Caco-2 (cell line): Measurements from ENCODE around the gene FOXE1. TPM values are rescaled to one million over a fixed set of nuclear protein-coding genes. Genes with fewer than 3 reads are reported as not detected.

Source experiments
- BruUV-seq: library from RNA; stranded (reverse); fragments of 400-500 nt; replicated peaks from 2 replicates; lab custom pipeline; 2021; lab: Mats Ljungman, UMichigan
- CTCF ChIA-PET: fragments of 300-600 bp; sonication (Branson Sonifier 250); formaldehyde crosslinking; loops from one replicate; lab custom pipeline; 2022; ENCODE audit warnings: antibody characterized with exemption; lab: Charles Lee
- POLR2A ChIA-PET: fragments of 300-600 bp; sonication (Branson Sonifier 250); formaldehyde crosslinking; loops from one replicate; lab custom pipeline; 2022; ENCODE audit warnings: antibody characterized with exemption; lab: Charles Lee
- DNase-seq, 2 experiments: peaks; one replicate each; pipeline versions ENCODE4 v3.0.0 to v3.0.0-alpha.2; 2020 to 2022
- H3K27me3 ChIP-seq: replicated peaks from 2 replicates; pipeline ENCODE4 v1.6.0; 2011; ENCODE audit warnings: low read length; ENCODE audit not compliant: control insufficient read depth, insufficient read depth
- H3K36me3 ChIP-seq: 2 replicates; pipeline ENCODE4 v1.5.1; 2011; ENCODE audit warnings: low read length; ENCODE audit not compliant: control insufficient read depth, insufficient read depth
- H3K4me1 ChIP-seq: fragments of 250-450 bp; sonication (Bioruptor Pico); 2 replicates; pipeline ENCODE4 v1.5.1; 2020; ENCODE audit warnings: mild to moderate bottlenecking
- H3K4me3 ChIP-seq: 2 replicates; pipeline ENCODE4 v1.5.1; 2011; ENCODE audit warnings: low read depth, mild to moderate bottlenecking, control low read depth, low read length
- H3K9me3 ChIP-seq: fragments of 250-450 bp; sonication (Bioruptor Pico); 2 replicates; pipeline ENCODE4 v1.5.1; 2020; ENCODE audit warnings: mild to moderate bottlenecking, moderate library complexity
- H3K27ac Mint-ChIP-seq: one replicate; pipeline ENCODE4 v1.8.0; 2022; ENCODE audit warnings: mixed read lengths; ENCODE audit not compliant: unreplicated experiment
- H3K27me3 Mint-ChIP-seq: one replicate; pipeline ENCODE4 v1.8.0; 2022; ENCODE audit warnings: mixed read lengths; ENCODE audit not compliant: insufficient read depth, unreplicated experiment
- H3K36me3 Mint-ChIP-seq: one replicate; pipeline ENCODE4 v1.8.0; 2022; ENCODE audit warnings: mild to moderate bottlenecking, mixed read lengths; ENCODE audit not compliant: insufficient read depth, unreplicated experiment
- H3K4me1 Mint-ChIP-seq: one replicate; pipeline ENCODE4 v1.8.0; 2022; ENCODE audit warnings: low read depth, mixed read lengths; ENCODE audit not compliant: unreplicated experiment
- H3K4me3 Mint-ChIP-seq: one replicate; pipeline ENCODE4 v1.8.0; 2022; ENCODE audit warnings: mild to moderate bottlenecking, moderate library complexity, mixed read lengths; ENCODE audit not compliant: unreplicated experiment
- H3K9me3 Mint-ChIP-seq: one replicate; pipeline ENCODE4 v1.8.0; 2022; ENCODE audit warnings: mixed read lengths; ENCODE audit not compliant: unreplicated experiment
- CTCF ChIP-seq, 2 experiments: fragments of 200-600 bp in 1 of 2; IDR thresholded peaks; 1 replicate in 1 of 2; 2 replicates in 1 of 2; pipeline versions ENCODE4 v1.5.1 to v1.8.0; 2011 to 2022; ENCODE audit warnings: antibody characterized with exemption in 1 of 2, control low read depth in 1 of 2, inconsistent platforms in 1 of 2, low read depth in 1 of 2, low read length in 1 of 2, mild to moderate bottlenecking in 1 of 2, moderate library complexity in 1 of 2; ENCODE audit not compliant: insufficient read depth in 1 of 2, severe bottlenecking in 1 of 2, unreplicated experiment in 1 of 2
- intact Hi-C: fragments of 100-400 bp; cut with micrococcal nuclease; formaldehyde crosslinking; loops from one replicate; pipeline ENCODE4 v1.10.0; 2022; ENCODE audit not compliant: unreplicated experiment
- total RNA-seq: library from RNA; stranded (reverse); gene quantifications from 2 replicates; pipeline ENCODE4 v1.2.3, GENCODE V29; 2022

The FOXE1 gene
- total RNA-seq, 1 experiment from 2014 or later, result not detected

- no peaks in the 10 kb centered on the region for H3K9me3 Mint-ChIP-seq
- no peak overlapping the region for H3K27ac Mint-ChIP-seq
- H3K27me3 Mint-ChIP-seq, result no peaks in the 10 kb centered on the region
- TF ChIP-seq CTCF (IDR thresholded peaks at IDR 0.05; ENCODE audit: insufficient read depth in 1 of 2, low read depth in 1 of 2, low read length in 1 of 2, severe bottlenecking in 1 of 2, unreplicated experiment in 1 of 2), result no peak
- H3K27me3 ChIP-seq, result no peaks in the 10 kb centered on the region
- BruUV-seq, result no TSS peak
- H3K36me3 Mint-ChIP-seq, result no peaks in the 10 kb centered on the region
- no peak overlapping the region for H3K4me3 ChIP-seq
- no peaks in the 10 kb centered on the region for H3K36me3 ChIP-seq
- ChIA-PET CTCF (no interaction called here), POLR2A (no interaction called here)
- H3K4me1 Mint-ChIP-seq, result no peaks in the 10 kb centered on the region
- intact Hi-C loops, result no loop called here
- no peaks in the 10 kb centered on the region; the same call in 1 of the 2 replicates for H3K4me1 ChIP-seq
- DNase-seq, result no peak
- H3K4me3 Mint-ChIP-seq, result no peak overlapping the region
- H3K9me3 ChIP-seq, result no peaks in the 10 kb centered on the region
Observed at GRCh38 chr9:97880336-97880735, 27.3 kb downstream of the FOXE1 start.

GRCh38 chr9:97889941-97890887 lies 37.2 kb downstream of the FOXE1 start:
- Mint-ChIP-seq H3K27ac (no peak overlapping the region), H3K27me3 (no peaks in the 10 kb centered on the region), H3K4me3 (no peak overlapping the region), H3K4me1 (no peaks in the 10 kb centered on the region), H3K36me3 (no peaks in the 10 kb centered on the region), H3K9me3 (no peaks in the 10 kb centered on the region)
- CTCF ChIA-PET, result interaction anchor here (0.6 to 1.2 kb wide), 4 partner anchors 10 to 140 kb away, joined by 3 to 4 read pairs (median 3); partner anchors contain the start of gene TRMO
- POLR2A ChIA-PET, result no interaction called here
- DNase-seq, result peak in 1 of 2 experiments; percentile 56
- Histone ChIP-seq H3K4me3 (no peak overlapping the region), H3K4me1 (no peaks in the 10 kb centered on the region), H3K27me3 (no peaks in the 10 kb centered on the region), H3K36me3 (no peaks in the 10 kb centered on the region), H3K9me3 (0 out of 2 replicates have a peak, but pooled peaks cover 2% of the 10 kb centered on the region)
- intact Hi-C loops, result loop anchor here (2.0 kb wide), 1 partner anchor 179 kb away; no protein-coding TSS in a partner anchor
- no TSS peak for BruUV-seq
- peak; percentile 50 to 60 for TF ChIP-seq CTCF (IDR thresholded peaks at IDR 0.05; ENCODE audit: insufficient read depth in 1 of 2, low read depth in 1 of 2, low read length in 1 of 2, severe bottlenecking in 1 of 2, unreplicated experiment in 1 of 2)

GRCh38 chr9:97891736-97892135 lies 38.7 kb downstream of the FOXE1 start:
- BruUV-seq, result no TSS peak
- no peak overlapping the region for H3K27ac Mint-ChIP-seq
- no peak for TF ChIP-seq CTCF (IDR thresholded peaks at IDR 0.05; ENCODE audit: insufficient read depth in 1 of 2, low read depth in 1 of 2, low read length in 1 of 2, severe bottlenecking in 1 of 2, unreplicated experiment in 1 of 2)

More at GRCh38 chr9:97891736-97892135, 38.7 kb downstream of the FOXE1 start:
- no peak for DNase-seq
- no peaks in the 10 kb centered on the region for H3K27me3 Mint-ChIP-seq
- ChIA-PET CTCF (no interaction called here), POLR2A (no interaction called here)
- Histone ChIP-seq H3K9me3 (0 out of 2 replicates have a peak, but pooled peaks cover 2% of the 10 kb centered on the region), H3K4me1 (no peaks in the 10 kb centered on the region), H3K36me3 (no peaks in the 10 kb centered on the region), H3K27me3 (no peaks in the 10 kb centered on the region), H3K4me3 (no peak overlapping the region)
- no peaks in the 10 kb centered on the region for H3K36me3 Mint-ChIP-seq
- H3K4me1 Mint-ChIP-seq, result no peaks in the 10 kb centered on the region
- H3K4me3 Mint-ChIP-seq, result no peak overlapping the region
- no peaks in the 10 kb centered on the region for H3K9me3 Mint-ChIP-seq
- intact Hi-C loops, result loop anchor here (2.0 kb wide), 1 partner anchor 181 kb away; no protein-coding TSS in a partner anchor
